ENCODE results near the gene SH3BP2. TPM values are rescaled to one million over a fixed set of nuclear protein-coding genes. Genes with fewer than 3 reads are reported as not detected.

The SH3BP2 gene
- total RNA-seq, 1 experiment from 2014 or later: 17.4 TPM

DNA sequence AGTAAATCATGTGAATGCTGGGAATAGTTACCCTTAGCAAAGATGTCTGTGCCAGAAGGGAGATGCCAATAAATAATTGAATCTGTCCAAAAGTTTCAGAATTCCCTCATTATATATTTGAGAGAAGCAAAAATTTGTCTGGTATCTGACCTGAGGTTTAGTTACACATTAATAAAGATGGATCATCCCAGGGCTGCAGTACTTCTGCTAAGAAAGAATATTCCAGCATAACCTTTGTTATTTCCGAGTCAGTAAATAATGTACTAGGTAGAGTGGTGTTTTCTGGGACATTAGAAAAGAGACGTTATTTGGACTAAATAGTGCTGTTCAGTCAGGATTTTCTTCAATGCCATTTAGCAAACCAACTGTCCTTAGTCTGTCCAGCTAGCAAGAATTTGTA, 77.2 kb downstream of the SH3BP2 start:
- TF ChIP-seq EZH2 (IDR thresholded peaks at IDR 0.05; ENCODE audit: low read length, unreplicated experiment): no peak
- Histone ChIP-seq H3K9ac (ENCODE audit: low read length) (no peak overlapping the region), H3K79me2 (ENCODE audit: low read length) (peaks cover 66% of the 10 kb centered on the region), H3K27me3 (ENCODE audit: low read length) (no peaks in the 10 kb centered on the region), H3K27ac (ENCODE audit: low read length) (no peak overlapping the region), H3K9me2 (replicated peaks; ENCODE audit: low read length) (no peaks in the 10 kb centered on the region), H3K4me3 (ENCODE audit: low read length) (no peak overlapping the region), H3F3A (ENCODE audit: low read length, unreplicated experiment) (no peaks in the 10 kb centered on the region), H3K4me1 (ENCODE audit: insufficient read depth, low read length) (0 out of 2 replicates have a peak, but pooled peaks cover 6% of the 10 kb centered on the region), H3K4me2 (ENCODE audit: low read length) (no peak overlapping the region), H2AFZ (ENCODE audit: low read length) (no peak overlapping the region), H4K20me1 (ENCODE audit: low read length) (no peaks in the 10 kb centered on the region), H3K36me3 (ENCODE audit: low read depth, low read length) (no peaks in the 10 kb centered on the region), H3K9me3 (ENCODE audit: low read length) (no peaks in the 10 kb centered on the region)
- no TSS peak for BruUV-seq (replicated peaks)
- no peak for ATAC-seq
- DNase-seq: no peak
- POLR2A ChIA-PET (ENCODE audit: unreplicated experiment): no interaction called here
- intact Hi-C loops (cut with micrococcal nuclease): no loop called here
- CTCF ChIA-PET: no interaction called here

DNA sequence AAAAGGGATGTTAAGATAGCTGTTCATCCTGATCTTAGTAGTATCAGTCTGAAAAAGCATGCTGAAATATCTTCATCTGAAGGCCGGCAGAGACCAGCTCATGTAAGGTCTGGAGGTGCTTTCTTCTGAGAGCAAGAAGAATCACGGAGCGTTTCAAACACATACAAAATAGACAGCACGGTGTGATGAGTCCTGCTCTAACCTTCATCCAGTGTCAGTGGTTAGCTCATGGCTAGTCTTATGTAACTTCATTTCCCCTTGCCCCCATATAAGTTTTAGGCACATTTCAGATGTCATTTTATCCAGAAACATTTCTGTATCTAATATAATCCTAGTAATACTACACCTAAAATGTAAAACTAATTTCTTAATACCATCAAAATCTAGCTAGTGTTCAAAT, 78.6 kb downstream of the SH3BP2 start:
- POLR2A ChIA-PET (ENCODE audit: unreplicated experiment): no interaction called here
- BruUV-seq (replicated peaks): no TSS peak

DNA sequence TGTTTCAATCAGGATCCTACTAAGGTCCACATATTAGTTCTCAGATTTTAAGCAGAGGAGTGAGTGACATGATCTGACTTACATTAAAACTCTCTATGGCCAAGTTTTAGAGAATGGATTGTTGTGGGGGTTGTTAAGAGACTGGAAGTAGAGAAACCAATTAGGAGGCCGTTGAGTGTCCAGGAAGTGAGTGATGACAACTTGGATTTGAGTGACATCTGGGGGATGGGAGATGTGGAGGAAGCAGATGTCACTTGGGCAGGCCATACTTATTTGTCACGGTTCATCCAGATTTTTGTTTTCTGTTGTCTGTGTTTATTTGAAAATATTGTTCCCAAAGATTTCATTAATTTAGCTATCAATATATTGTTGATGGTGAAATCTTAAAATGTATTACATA, 79.0 kb downstream of the SH3BP2 start:
- TF ChIP-seq EZH2phosphoT487 (IDR thresholded peaks at IDR 0.05; ENCODE audit: borderline replicate concordance, low read length): no peak
- TF ChIP-seq, protein P1, sequence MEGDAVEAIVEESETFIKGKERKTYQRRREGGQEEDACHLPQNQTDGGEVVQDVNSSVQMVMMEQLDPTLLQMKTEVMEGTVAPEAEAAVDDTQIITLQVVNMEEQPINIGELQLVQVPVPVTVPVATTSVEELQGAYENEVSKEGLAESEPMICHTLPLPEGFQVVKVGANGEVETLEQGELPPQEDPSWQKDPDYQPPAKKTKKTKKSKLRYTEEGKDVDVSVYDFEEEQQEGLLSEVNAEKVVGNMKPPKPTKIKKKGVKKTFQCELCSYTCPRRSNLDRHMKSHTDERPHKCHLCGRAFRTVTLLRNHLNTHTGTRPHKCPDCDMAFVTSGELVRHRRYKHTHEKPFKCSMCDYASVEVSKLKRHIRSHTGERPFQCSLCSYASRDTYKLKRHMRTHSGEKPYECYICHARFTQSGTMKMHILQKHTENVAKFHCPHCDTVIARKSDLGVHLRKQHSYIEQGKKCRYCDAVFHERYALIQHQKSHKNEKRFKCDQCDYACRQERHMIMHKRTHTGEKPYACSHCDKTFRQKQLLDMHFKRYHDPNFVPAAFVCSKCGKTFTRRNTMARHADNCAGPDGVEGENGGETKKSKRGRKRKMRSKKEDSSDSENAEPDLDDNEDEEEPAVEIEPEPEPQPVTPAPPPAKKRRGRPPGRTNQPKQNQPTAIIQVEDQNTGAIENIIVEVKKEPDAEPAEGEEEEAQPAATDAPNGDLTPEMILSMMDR (conservative IDR thresholded peaks at IDR 0.05; ENCODE audit: low read depth, low read length): no peak
- H3K4me3 ChIP-seq (ENCODE audit: low read length): no peak overlapping the region
- H3F3A ChIP-seq (ENCODE audit: low read length, unreplicated experiment): no peaks in the 10 kb centered on the region
- DNase-seq: peak; percentile 7
- BruUV-seq (replicated peaks): no TSS peak
- H3K9ac ChIP-seq (ENCODE audit: low read length): no peak overlapping the region
- peaks cover 52% of the 10 kb centered on the region for H3K79me2 ChIP-seq (ENCODE audit: low read length)
- H2AFZ ChIP-seq (ENCODE audit: low read length): no peak overlapping the region
- no peak overlapping the region for H3K27ac ChIP-seq (ENCODE audit: low read length)
- no peaks in the 10 kb centered on the region for H4K20me1 ChIP-seq (ENCODE audit: low read length)
- H3K4me2 ChIP-seq (ENCODE audit: low read length): no peak overlapping the region
- H3K36me3 ChIP-seq (ENCODE audit: low read depth, low read length): 0 out of 2 replicates have a peak, but pooled peaks cover 4% of the 10 kb centered on the region
- H3K4me1 ChIP-seq (ENCODE audit: insufficient read depth, low read length): 0 out of 2 replicates have a peak, but pooled peaks cover 6% of the 10 kb centered on the region
- H3K9me2 ChIP-seq (replicated peaks; ENCODE audit: low read length): no peaks in the 10 kb centered on the region
- H3K27me3 ChIP-seq (ENCODE audit: low read length): no peaks in the 10 kb centered on the region
- intact Hi-C loops (cut with micrococcal nuclease): no loop called here
- no peak for ATAC-seq
- H3K9me3 ChIP-seq (ENCODE audit: low read length): no peaks in the 10 kb centered on the region
- CTCF ChIA-PET: no interaction called here
- POLR2A ChIA-PET (ENCODE audit: unreplicated experiment): no interaction called here

More for the DNA sequence above, 78.6 kb downstream of the SH3BP2 start:
- no peak for DNase-seq
- no peaks in the 10 kb centered on the region for H3K27me3 ChIP-seq (ENCODE audit: low read length)
- H3K9me3 ChIP-seq (ENCODE audit: low read length): no peaks in the 10 kb centered on the region
- intact Hi-C loops (cut with micrococcal nuclease): no loop called here
- H3K4me1 ChIP-seq (ENCODE audit: insufficient read depth, low read length): 0 out of 2 replicates have a peak, but pooled peaks cover 6% of the 10 kb centered on the region
- no peaks in the 10 kb centered on the region for H4K20me1 ChIP-seq (ENCODE audit: low read length)
- no peak overlapping the region for H3K27ac ChIP-seq (ENCODE audit: low read length)
- H3K9me2 ChIP-seq (replicated peaks; ENCODE audit: low read length): no peaks in the 10 kb centered on the region
- peaks cover 56% of the 10 kb centered on the region for H3K79me2 ChIP-seq (ENCODE audit: low read length)
- CTCF ChIA-PET: no interaction called here
- no peak overlapping the region for H3K4me2 ChIP-seq (ENCODE audit: low read length)
- 0 out of 2 replicates have a peak, but pooled peaks cover 4% of the 10 kb centered on the region for H3K36me3 ChIP-seq (ENCODE audit: low read depth, low read length)
- no peak overlapping the region for H3K4me3 ChIP-seq (ENCODE audit: low read length)
- H3F3A ChIP-seq (ENCODE audit: low read length, unreplicated experiment): no peaks in the 10 kb centered on the region
- H3K9ac ChIP-seq (ENCODE audit: low read length): no peak overlapping the region
- no peak for ATAC-seq
- no peak overlapping the region for H2AFZ ChIP-seq (ENCODE audit: low read length)
- TF ChIP-seq EZH2phosphoT487 (IDR thresholded peaks at IDR 0.05; ENCODE audit: borderline replicate concordance, low read length): no peak
- TF ChIP-seq EZH2 (IDR thresholded peaks at IDR 0.05; ENCODE audit: low read length, unreplicated experiment): no peak
- TF ChIP-seq, protein P1 (conservative IDR thresholded peaks at IDR 0.05; ENCODE audit: low read depth, low read length): no peak

All from PC-3 (cell line).